ENCODE data around the gene CBX8.

CBX8 gene

GRCh38 chr17:79825580-79825921 is 28.7 kb upstream of the CBX8 start:
- Histone ChIP-seq H3K27ac (no peak overlapping the region), H3K36me3 (no peaks in the 10 kb centered on the region), H3K27me3 (peaks cover 100% of the 10 kb centered on the region), H3K4me1 (ENCODE audit: control insufficient read depth in 1 of 2, insufficient read depth in 1 of 2, low read depth in 1 of 2, low read length in 1 of 2) (peaks cover 10% of the 10 kb centered on the region in 2 experiments), H3K4me3 (ENCODE audit: low read depth in 1 of 2, low read length in 1 of 2) (no peak overlapping the region), H3K9me3 (no peaks in the 10 kb centered on the region)
- TF ChIP-seq, protein P1, sequence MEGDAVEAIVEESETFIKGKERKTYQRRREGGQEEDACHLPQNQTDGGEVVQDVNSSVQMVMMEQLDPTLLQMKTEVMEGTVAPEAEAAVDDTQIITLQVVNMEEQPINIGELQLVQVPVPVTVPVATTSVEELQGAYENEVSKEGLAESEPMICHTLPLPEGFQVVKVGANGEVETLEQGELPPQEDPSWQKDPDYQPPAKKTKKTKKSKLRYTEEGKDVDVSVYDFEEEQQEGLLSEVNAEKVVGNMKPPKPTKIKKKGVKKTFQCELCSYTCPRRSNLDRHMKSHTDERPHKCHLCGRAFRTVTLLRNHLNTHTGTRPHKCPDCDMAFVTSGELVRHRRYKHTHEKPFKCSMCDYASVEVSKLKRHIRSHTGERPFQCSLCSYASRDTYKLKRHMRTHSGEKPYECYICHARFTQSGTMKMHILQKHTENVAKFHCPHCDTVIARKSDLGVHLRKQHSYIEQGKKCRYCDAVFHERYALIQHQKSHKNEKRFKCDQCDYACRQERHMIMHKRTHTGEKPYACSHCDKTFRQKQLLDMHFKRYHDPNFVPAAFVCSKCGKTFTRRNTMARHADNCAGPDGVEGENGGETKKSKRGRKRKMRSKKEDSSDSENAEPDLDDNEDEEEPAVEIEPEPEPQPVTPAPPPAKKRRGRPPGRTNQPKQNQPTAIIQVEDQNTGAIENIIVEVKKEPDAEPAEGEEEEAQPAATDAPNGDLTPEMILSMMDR (IDR thresholded peaks at IDR 0.05) = no peak

- Histone ChIP-seq H3K27ac (no peak overlapping the region), H3K27me3 (peaks cover 100% of the 10 kb centered on the region), H3K36me3 (no peaks in the 10 kb centered on the region), H3K4me1 (ENCODE audit: control insufficient read depth in 1 of 2, insufficient read depth in 1 of 2, low read depth in 1 of 2, low read length in 1 of 2) (peaks cover 10% of the 10 kb centered on the region in 2 experiments), H3K4me3 (ENCODE audit: low read depth in 1 of 2, low read length in 1 of 2) (no peak overlapping the region), H3K9me3 (no peaks in the 10 kb centered on the region)
- TF ChIP-seq, protein P1 (IDR thresholded peaks at IDR 0.05) = no peak
Measured at GRCh38 chr17:79824893-79825579, 28.2 kb upstream of the CBX8 start.

DNA sequence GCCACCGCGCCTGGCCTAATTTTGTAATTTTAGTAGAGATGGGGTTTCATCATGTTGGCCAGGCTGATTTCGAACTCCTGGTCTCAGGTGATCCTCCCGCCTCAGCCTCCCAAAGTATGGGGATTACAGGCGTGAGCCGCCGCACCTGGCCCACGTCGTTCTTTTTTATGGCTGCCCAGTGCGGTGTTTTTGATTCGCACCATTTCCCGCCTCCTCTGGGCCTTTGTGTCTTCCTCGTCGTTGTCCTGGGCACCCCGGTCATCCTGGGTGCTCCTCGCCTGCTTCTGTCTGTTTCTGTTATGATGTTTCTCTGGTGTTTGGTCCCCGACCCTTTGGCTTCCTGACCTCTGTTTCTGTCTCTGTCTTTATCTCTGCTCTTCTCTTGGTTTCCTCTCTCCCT is 27.4 kb upstream of the CBX8 start:
- H3K36me3 ChIP-seq = no peaks in the 10 kb centered on the region
- H3K4me1 ChIP-seq (ENCODE audit: control insufficient read depth in 1 of 2, insufficient read depth in 1 of 2, low read depth in 1 of 2, low read length in 1 of 2) = peaks cover 10% of the 10 kb centered on the region in 2 experiments
- H3K27me3 ChIP-seq = peaks cover 100% of the 10 kb centered on the region
- TF ChIP-seq, protein P1 (IDR thresholded peaks at IDR 0.05) = no peak
- no peak overlapping the region for H3K4me3 ChIP-seq (ENCODE audit: low read depth in 1 of 2, low read length in 1 of 2)
- H3K27ac ChIP-seq = no peak overlapping the region
- no peaks in the 10 kb centered on the region for H3K9me3 ChIP-seq

DNA sequence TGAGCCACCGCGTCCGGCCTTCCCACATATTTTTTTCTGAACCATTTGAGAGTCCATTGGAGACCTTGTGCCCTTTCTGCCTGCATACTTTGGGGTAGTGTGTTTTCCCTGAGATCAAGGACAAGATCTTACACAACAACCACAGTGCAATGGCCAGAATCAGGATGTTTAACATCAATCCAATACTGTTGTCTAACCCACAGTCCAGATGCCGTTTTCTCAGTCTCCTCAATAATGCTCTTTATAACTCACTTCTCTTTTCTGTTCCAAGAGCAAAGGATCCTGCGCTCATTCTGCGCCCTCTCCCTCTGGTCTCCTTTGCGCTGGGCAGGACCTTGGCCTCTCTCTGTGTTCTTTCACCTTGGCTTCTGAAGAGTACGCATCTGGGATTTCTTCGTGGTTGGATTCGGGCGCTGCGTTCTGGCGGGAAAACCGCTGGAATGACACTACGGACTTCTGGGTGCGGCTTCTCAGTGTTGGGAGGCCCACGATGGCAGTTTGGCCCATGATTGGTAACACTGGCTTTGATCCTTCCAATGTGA is 25.8 kb upstream of the CBX8 start:
- H3K36me3 ChIP-seq = no peaks in the 10 kb centered on the region
- H3K9me3 ChIP-seq = no peaks in the 10 kb centered on the region
- TF ChIP-seq, protein P1 (IDR thresholded peaks at IDR 0.05) = no peak
- H3K4me1 ChIP-seq (ENCODE audit: control insufficient read depth in 1 of 2, insufficient read depth in 1 of 2, low read depth in 1 of 2, low read length in 1 of 2) = peaks cover 10% of the 10 kb centered on the region in 2 experiments
- H3K27me3 ChIP-seq = peaks cover 100% of the 10 kb centered on the region
- H3K4me3 ChIP-seq (ENCODE audit: low read depth in 1 of 2, low read length in 1 of 2) = no peak overlapping the region
- no peak overlapping the region for H3K27ac ChIP-seq

- H3K4me3 ChIP-seq (ENCODE audit: low read depth in 1 of 2, low read length in 1 of 2) = no peak overlapping the region
- peaks cover 100% of the 10 kb centered on the region for H3K27me3 ChIP-seq
- peaks cover 8% of the 10 kb centered on the region in 2 experiments for H3K4me1 ChIP-seq (ENCODE audit: control insufficient read depth in 1 of 2, insufficient read depth in 1 of 2, low read depth in 1 of 2, low read length in 1 of 2)
- no peaks in the 10 kb centered on the region for H3K36me3 ChIP-seq
- H3K27ac ChIP-seq = no peak overlapping the region
- TF ChIP-seq, protein P1 (IDR thresholded peaks at IDR 0.05) = no peak
- H3K9me3 ChIP-seq = no peaks in the 10 kb centered on the region
Measured at GRCh38 chr17:79821331-79822095, 24.6 kb upstream of the CBX8 start.

Data from neutrophil (primary cell).